WTC11 (cell line): Measurements from ENCODE around the gene MANEA.
"Not testable (repeated sequence)": the region's sequence is repeated elsewhere in the genome, so short reads cannot be mapped to it uniquely, and the experiment has no call there.

Experiments used
- CTCF ChIP-seq: fragments of 200-600 bp; IDR thresholded peaks from 2 replicates; pipeline ENCODE4 v1.8.0; 2022; ENCODE audit warnings: antibody characterized with exemption
- TF ChIP-seq, protein P1 (sequence below): sonication (generic); formaldehyde crosslinking; conservative IDR thresholded peaks from 2 replicates; pipeline ENCODE4 v1.8.1; 2022; ENCODE audit warnings: mild to moderate bottlenecking, missing genetic modification reagents

DNA sequence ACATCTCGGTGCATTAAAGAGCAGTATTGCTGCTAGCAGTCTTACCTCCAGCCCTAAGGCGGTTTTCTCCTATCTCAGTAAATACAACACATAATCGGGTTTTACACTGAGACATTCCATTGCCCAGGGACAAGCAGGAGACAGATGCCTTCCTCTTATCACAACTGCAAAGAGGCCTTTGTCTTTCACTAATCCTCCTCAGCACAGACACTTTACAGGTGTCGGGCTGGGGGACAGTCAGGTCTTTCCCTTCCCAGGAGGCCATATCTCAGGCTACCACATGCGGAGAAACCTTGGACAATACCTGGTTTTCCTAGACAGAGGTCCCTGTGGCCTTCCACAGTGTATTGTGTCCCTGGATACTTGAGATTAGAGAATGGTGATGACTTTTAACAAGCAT is 16.4 kb upstream of the MANEA start:
- TF ChIP-seq CTCF, result not testable (repeated sequence)
- TF ChIP-seq, protein P1, sequence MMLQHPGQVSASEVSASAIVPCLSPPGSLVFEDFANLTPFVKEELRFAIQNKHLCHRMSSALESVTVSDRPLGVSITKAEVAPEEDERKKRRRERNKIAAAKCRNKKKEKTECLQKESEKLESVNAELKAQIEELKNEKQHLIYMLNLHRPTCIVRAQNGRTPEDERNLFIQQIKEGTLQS (CRISPR knock-in tag), result not testable (repeated sequence)
